RWPE2 (cell line): ENCODE results near the gene NUBPL.
A peak's percentile ranks its signal among the peaks of the same experiment; 100 is the strongest.

Experiments used
- ATAC-seq: fragments of 200-7000 bp; cut with Tn5 transposase; 3 replicates; pipeline ENCODE4 v1.9.1; 2021; ENCODE audit warnings: low read depth
- DNase-seq: peaks from one replicate; pipeline ENCODE4 v3.0.0-alpha.2; 2020; ENCODE audit warnings: low spot score
- H3K27ac ChIP-seq: fragments of 450-650 bp; 2 replicates; pipeline ENCODE4 v1.5.1; 2017; ENCODE audit warnings: mild to moderate bottlenecking; ENCODE audit not compliant: poor library complexity, severe bottlenecking
- H3K27me3 ChIP-seq: fragments of 250-450 bp; sonication (Bioruptor Pico); 2 replicates; pipeline ENCODE4 v1.5.1; 2021; ENCODE audit warnings: mild to moderate bottlenecking, moderate library complexity; ENCODE audit not compliant: insufficient read depth, poor library complexity, severe bottlenecking
- H3K36me3 ChIP-seq: fragments of 250-450 bp; sonication (Bioruptor Pico); 2 replicates; pipeline ENCODE4 v1.5.1; 2020; ENCODE audit warnings: low read depth, mild to moderate bottlenecking, moderate library complexity
- H3K4me1 ChIP-seq: fragments of 250-450 bp; sonication (Bioruptor Pico); 2 replicates; pipeline ENCODE4 v1.5.1; 2021; ENCODE audit warnings: mild to moderate bottlenecking, moderate library complexity; ENCODE audit not compliant: insufficient read depth, poor library complexity, severe bottlenecking
- H3K4me3 ChIP-seq: fragments of 250-450 bp; sonication (Bioruptor Pico); 2 replicates; pipeline ENCODE4 v1.5.1; 2021; ENCODE audit warnings: mild to moderate bottlenecking, moderate library complexity; ENCODE audit not compliant: severe bottlenecking
- H3K9me3 ChIP-seq: fragments of 250-450 bp; sonication (Bioruptor Pico); 2 replicates; pipeline ENCODE4 v1.5.1; 2021; ENCODE audit warnings: mild to moderate bottlenecking, moderate library complexity; ENCODE audit not compliant: severe bottlenecking
- CTCF ChIP-seq: fragments of 450-650 bp; IDR thresholded peaks from one replicate; pipeline ENCODE4 v1.5.1; 2017; ENCODE audit warnings: mild to moderate bottlenecking, moderate library complexity; ENCODE audit not compliant: poor library complexity, severe bottlenecking

Gene NUBPL

GRCh38 chr14:31549817-31550216 lies 11.4 kb upstream of the NUBPL start:
- no peaks in the 10 kb centered on the region for H3K36me3 ChIP-seq
- H3K27me3 ChIP-seq, result peaks cover 12% of the 10 kb centered on the region
- H3K9me3 ChIP-seq, result no peaks in the 10 kb centered on the region
- no peak for ATAC-seq
- TF ChIP-seq CTCF, result no peak
- no peak for DNase-seq
- no peaks in the 10 kb centered on the region for H3K4me1 ChIP-seq
- no peak overlapping the region for H3K27ac ChIP-seq
- H3K4me3 ChIP-seq, result no peak overlapping the region

DNA sequence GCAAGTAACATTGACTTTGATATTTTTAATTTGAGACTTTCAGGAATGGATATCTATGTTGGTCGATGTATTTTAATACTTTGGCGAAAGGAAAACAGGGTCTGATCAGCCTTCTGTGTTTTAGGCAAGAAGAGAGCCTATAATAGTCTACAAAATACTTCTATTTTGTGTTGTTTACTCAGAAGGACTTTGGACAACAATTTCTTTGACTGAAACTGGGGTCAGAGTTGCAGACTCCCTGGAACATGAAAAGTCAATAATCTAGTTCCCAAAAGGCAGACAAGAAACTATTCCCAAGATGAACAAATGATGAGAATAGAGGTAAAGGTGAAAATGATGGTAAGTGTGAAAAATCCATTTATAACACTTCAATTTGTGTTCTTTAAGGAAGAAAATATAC lies 10.6 kb upstream of the NUBPL start:
- ATAC-seq, result no peak
- Histone ChIP-seq H3K36me3 (no peaks in the 10 kb centered on the region), H3K9me3 (no peaks in the 10 kb centered on the region), H3K4me1 (no peaks in the 10 kb centered on the region), H3K27me3 (peaks cover 12% of the 10 kb centered on the region), H3K27ac (no peak overlapping the region), H3K4me3 (no peak overlapping the region)
- no peak for TF ChIP-seq CTCF
- DNase-seq, result no peak

DNA sequence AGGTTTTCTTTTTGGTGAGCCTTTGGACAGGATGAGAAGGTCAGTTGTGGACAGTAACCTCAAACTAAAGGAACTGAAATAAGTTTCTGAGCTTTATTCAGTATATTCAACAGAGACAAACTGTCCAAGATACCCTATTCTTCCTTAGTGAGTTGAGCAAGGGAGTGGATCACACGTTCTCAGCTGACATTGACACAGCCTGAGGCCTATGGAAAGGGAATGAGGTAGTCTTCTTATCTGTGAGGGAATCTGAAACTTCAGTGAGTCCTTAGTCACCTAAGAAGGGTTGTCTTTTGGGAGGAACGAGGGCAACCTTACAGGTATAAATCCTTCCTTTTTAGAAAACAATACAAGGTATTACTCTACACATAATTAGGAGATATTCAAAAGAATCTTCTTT lies 5.0 kb upstream of the NUBPL start:
- no peak for ATAC-seq

GRCh38 chr14:31559939-31560338 lies 1.3 kb upstream of the NUBPL start:
- H3K36me3 ChIP-seq, result peaks cover 14% of the 10 kb centered on the region
- TF ChIP-seq CTCF, result no peak
- no peak overlapping the region for H3K27ac ChIP-seq
- ATAC-seq (no peak), DNase-seq (no peak)
- H3K4me1 ChIP-seq, result peaks cover 7% of the 10 kb centered on the region
- no peak overlapping the region for H3K4me3 ChIP-seq
- no peaks in the 10 kb centered on the region for H3K27me3 ChIP-seq
- no peaks in the 10 kb centered on the region for H3K9me3 ChIP-seq

More for the DNA sequence above, 5.0 kb upstream of the NUBPL start:
- Histone ChIP-seq H3K27ac (no peak overlapping the region), H3K9me3 (no peaks in the 10 kb centered on the region), H3K27me3 (peaks cover 12% of the 10 kb centered on the region), H3K4me3 (no peak overlapping the region), H3K36me3 (no peaks in the 10 kb centered on the region), H3K4me1 (no peaks in the 10 kb centered on the region)
- no peak for DNase-seq
- TF ChIP-seq CTCF, result no peak

DNA sequence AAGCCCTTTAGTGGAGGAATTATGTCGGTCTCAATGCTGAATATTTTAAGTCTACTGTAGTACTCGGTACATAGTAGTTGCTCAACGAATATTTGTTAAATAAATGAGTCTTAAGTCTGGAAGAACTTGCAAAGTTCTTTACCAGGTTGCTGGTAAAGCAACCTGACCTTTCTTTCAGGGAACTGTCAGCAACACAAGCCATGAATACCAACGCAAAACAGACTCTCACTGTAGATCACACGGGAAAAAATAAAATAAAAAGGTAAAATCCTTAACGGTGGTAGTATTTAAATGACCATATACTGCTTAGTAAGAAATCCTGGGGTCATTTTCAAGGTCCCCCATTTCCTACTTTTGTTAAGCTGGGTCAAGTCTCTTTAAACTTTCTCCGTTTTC lies 447 bp upstream of the NUBPL start:
- Histone ChIP-seq H3K9me3 (no peaks in the 10 kb centered on the region), H3K4me1 (peaks cover 7% of the 10 kb centered on the region), H3K27me3 (no peaks in the 10 kb centered on the region), H3K4me3 (peak overlapping the region; percentile 87), H3K36me3 (peaks cover 22% of the 10 kb centered on the region), H3K27ac (no peak overlapping the region)
- ATAC-seq (no peak), DNase-seq (no peak)
- TF ChIP-seq CTCF, result no peak
